Bronchial epithelial cell (primary cell): ENCODE results near the gene SEMA3E. TPM values are rescaled to one million over a fixed set of nuclear protein-coding genes. Genes with fewer than 3 reads are reported as not detected.

Experiments used
- DNase-seq: peaks from one replicate; pipeline ENCODE4 v3.0.0-alpha.2; 2010; ENCODE audit warnings: low read depth
- FAIRE-seq: peaks from 2 replicates; lab custom pipeline; 2011; peaks lifted over from hg19 to GRCh38; lab: Jason Lieb, UNC
- H3K27me3 ChIP-seq: 2 replicates; pipeline ENCODE4 v1.5.1; 2011; ENCODE audit warnings: low read length; ENCODE audit not compliant: control insufficient read depth, insufficient read depth
- H3K36me3 ChIP-seq: 2 replicates; pipeline ENCODE4 v1.5.1; 2011; ENCODE audit warnings: low read length; ENCODE audit not compliant: control insufficient read depth, insufficient read depth
- H3K4me3 ChIP-seq: 2 replicates; pipeline ENCODE4 v1.5.1; 2011; ENCODE audit warnings: mild to moderate bottlenecking, low read depth, low read length, control low read depth
- total RNA-seq: library from RNA; depleted of rRNA; stranded (reverse); fragments of >200 nt; gene quantifications from 2 replicates; pipeline ENCODE4 v1.2.1, GENCODE V29; 2014
- TF ChIP-seq, protein P1 (sequence below): IDR thresholded peaks from 2 replicates; pipeline ENCODE4 v1.5.1; 2011; ENCODE audit warnings: mild to moderate bottlenecking, moderate library complexity, low read length, control low read depth, inconsistent platforms; ENCODE audit not compliant: insufficient read depth, severe bottlenecking

SEMA3E gene
- total RNA-seq, 1 donor from 2014 or later, result under 0.01 TPM

DNA sequence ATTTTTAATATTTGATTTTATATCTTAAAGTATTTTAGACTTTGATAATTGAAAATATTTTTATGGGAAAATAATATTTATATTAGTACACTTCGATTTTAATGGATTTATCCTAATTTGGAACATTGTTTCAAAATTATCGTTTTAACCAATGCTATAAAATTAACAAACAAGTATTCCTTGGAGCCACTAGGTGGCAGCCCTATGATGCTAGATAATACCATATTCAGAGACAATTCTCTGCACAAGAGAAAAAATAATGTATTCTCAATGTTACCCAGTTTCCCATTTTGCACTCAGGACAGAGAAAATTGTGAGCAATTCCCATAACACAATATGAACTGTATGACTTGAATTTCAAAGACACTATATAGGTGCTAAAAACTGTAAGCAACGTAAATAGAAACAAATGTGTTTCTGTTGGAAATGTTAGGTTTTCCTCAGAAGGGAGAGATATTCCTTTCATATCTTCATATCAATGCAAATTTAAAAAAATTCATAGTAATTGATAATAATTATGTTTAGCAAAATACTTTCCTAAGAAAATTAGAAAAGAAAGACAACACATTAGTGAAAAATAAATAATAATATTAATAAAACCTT is 237.8 kb downstream of the SEMA3E start:
- TF ChIP-seq, protein P1, sequence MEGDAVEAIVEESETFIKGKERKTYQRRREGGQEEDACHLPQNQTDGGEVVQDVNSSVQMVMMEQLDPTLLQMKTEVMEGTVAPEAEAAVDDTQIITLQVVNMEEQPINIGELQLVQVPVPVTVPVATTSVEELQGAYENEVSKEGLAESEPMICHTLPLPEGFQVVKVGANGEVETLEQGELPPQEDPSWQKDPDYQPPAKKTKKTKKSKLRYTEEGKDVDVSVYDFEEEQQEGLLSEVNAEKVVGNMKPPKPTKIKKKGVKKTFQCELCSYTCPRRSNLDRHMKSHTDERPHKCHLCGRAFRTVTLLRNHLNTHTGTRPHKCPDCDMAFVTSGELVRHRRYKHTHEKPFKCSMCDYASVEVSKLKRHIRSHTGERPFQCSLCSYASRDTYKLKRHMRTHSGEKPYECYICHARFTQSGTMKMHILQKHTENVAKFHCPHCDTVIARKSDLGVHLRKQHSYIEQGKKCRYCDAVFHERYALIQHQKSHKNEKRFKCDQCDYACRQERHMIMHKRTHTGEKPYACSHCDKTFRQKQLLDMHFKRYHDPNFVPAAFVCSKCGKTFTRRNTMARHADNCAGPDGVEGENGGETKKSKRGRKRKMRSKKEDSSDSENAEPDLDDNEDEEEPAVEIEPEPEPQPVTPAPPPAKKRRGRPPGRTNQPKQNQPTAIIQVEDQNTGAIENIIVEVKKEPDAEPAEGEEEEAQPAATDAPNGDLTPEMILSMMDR, result peak; percentile 35
- no peak overlapping the region for H3K4me3 ChIP-seq
- DNase-seq, result peak; percentile 53
- no peaks in the 10 kb centered on the region for H3K36me3 ChIP-seq
- H3K27me3 ChIP-seq, result no peaks in the 10 kb centered on the region
- no peak for FAIRE-seq

- no peaks in the 10 kb centered on the region for H3K36me3 ChIP-seq
- H3K27me3 ChIP-seq, result no peaks in the 10 kb centered on the region
- TF ChIP-seq, protein P1, result no peak
- FAIRE-seq (no peak), DNase-seq (no peak)
- no peak overlapping the region for H3K4me3 ChIP-seq
Observed at GRCh38 chr7:83394776-83395175, 254.2 kb downstream of the SEMA3E start.

GRCh38 chr7:83388436-83388835 is 260.5 kb downstream of the SEMA3E start:
- no peak for DNase-seq
- Histone ChIP-seq H3K27me3 (no peaks in the 10 kb centered on the region), H3K4me3 (no peak overlapping the region), H3K36me3 (no peaks in the 10 kb centered on the region)
- TF ChIP-seq, protein P1, result no peak
- no peak for FAIRE-seq

GRCh38 chr7:83366629-83367028 is 282.3 kb downstream of the SEMA3E start:
- FAIRE-seq (no peak), DNase-seq (no peak)
- H3K4me3 ChIP-seq, result no peak overlapping the region
- H3K27me3 ChIP-seq, result peaks cover 2% of the 10 kb centered on the region
- no peaks in the 10 kb centered on the region for H3K36me3 ChIP-seq
- TF ChIP-seq, protein P1, result no peak

DNA sequence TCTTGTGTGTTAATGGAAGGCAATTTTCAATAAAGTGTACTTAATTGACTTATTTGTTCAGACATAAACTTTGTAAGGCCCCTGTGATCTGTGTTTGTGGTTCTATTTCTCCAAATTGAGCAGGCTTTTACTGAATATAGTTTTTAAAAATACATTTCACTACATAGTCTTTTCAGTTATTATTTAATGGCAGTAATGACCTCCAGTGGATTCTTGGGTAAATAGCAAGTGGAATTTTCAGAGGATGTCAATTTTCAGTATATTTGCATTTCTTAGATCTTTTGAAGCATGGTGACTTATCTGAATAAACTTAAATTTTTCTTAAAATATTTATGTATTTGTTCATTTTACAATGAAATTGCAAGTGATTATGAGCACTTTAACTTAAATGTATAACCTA is 283.2 kb downstream of the SEMA3E start:
- H3K36me3 ChIP-seq, result no peaks in the 10 kb centered on the region
- TF ChIP-seq, protein P1, result no peak
- no peak for DNase-seq
- FAIRE-seq, result no peak
- no peak overlapping the region for H3K4me3 ChIP-seq
- peaks cover 3% of the 10 kb centered on the region for H3K27me3 ChIP-seq
